Measurements from ENCODE around the gene WFDC11.
"Not testable (repeated sequence)": the region's sequence is repeated elsewhere in the genome, so short reads cannot be mapped to it uniquely, and the experiment has no call there.

The WFDC11 gene

GRCh38 chr20:45670139-45670538 lies at the start of gene WFDC11:
Gene WFDC11, minus strand, starts transcription at chr20:45670239. Its CDS starts 19,639 bp downstream, at chr20:45650600.
- DNase-seq (ENCODE audit: extremely low read depth in 1 of 2, low read depth in 1 of 2), result no peak

GRCh38 chr20:45716141-45716688 lies 46.2 kb upstream of the WFDC11 start:
- DNase-seq (ENCODE audit: extremely low read depth in 1 of 2, low read depth in 1 of 2), result not testable (repeated sequence)

GRCh38 chr20:45704969-45705637 lies 35.1 kb upstream of the WFDC11 start, which contains the start of gene WFDC10B:
Gene WFDC10B, minus strand, starts transcription at chr20:45705019. Its CDS starts 19,027 bp downstream, at chr20:45685992.
- no peak for DNase-seq (ENCODE audit: extremely low read depth in 1 of 2, low read depth in 1 of 2)

GRCh38 chr20:45701873-45702272 lies 31.8 kb upstream of the WFDC11 start, which contains the start of gene WFDC13:
Gene WFDC13, plus strand, starts transcription at chr20:45702038. Its CDS starts 86 bp downstream, at chr20:45702124.
- no peak for DNase-seq (ENCODE audit: extremely low read depth in 1 of 2, low read depth in 1 of 2)

- no peak for DNase-seq (ENCODE audit: extremely low read depth in 1 of 2, low read depth in 1 of 2)
Observed at GRCh38 chr20:45701104-45701503, 31.1 kb upstream of the WFDC11 start.

GRCh38 chr20:45695496-45695895 lies 25.5 kb upstream of the WFDC11 start:
- DNase-seq (ENCODE audit: extremely low read depth in 1 of 2, low read depth in 1 of 2), result no peak

- DNase-seq (ENCODE audit: extremely low read depth in 1 of 2, low read depth in 1 of 2), result not testable (repeated sequence)
Observed at GRCh38 chr20:45693346-45693745, 23.3 kb upstream of the WFDC11 start.

- DNase-seq (ENCODE audit: extremely low read depth in 1 of 2, low read depth in 1 of 2), result no peak
Observed at GRCh38 chr20:45685896-45686295, 15.9 kb upstream of the WFDC11 start.

GRCh38 chr20:45679650-45680049 lies 9.6 kb upstream of the WFDC11 start:
- DNase-seq (ENCODE audit: extremely low read depth in 1 of 2, low read depth in 1 of 2), result no peak

GRCh38 chr20:45672765-45673164 lies 2.7 kb upstream of the WFDC11 start:
- DNase-seq (ENCODE audit: extremely low read depth in 1 of 2, low read depth in 1 of 2), result no peak

GRCh38 chr20:45657038-45657437 lies 13.0 kb downstream of the WFDC11 start:
- DNase-seq (ENCODE audit: extremely low read depth in 1 of 2, low read depth in 1 of 2), result not testable (repeated sequence)

- not testable (repeated sequence) for DNase-seq (ENCODE audit: extremely low read depth in 1 of 2, low read depth in 1 of 2)
Observed at GRCh38 chr20:45651726-45652125, 18.3 kb downstream of the WFDC11 start.

GRCh38 chr20:45649312-45649863 lies 20.7 kb downstream of the WFDC11 start:
- DNase-seq (ENCODE audit: extremely low read depth in 1 of 2, low read depth in 1 of 2), result no peak

GRCh38 chr20:45647441-45648050 lies 22.5 kb downstream of the WFDC11 start:
- no peak for DNase-seq (ENCODE audit: extremely low read depth in 1 of 2, low read depth in 1 of 2)

- DNase-seq (ENCODE audit: extremely low read depth in 1 of 2, low read depth in 1 of 2), result no peak
Observed at GRCh38 chr20:45646875-45647274, 23.2 kb downstream of the WFDC11 start.

GRCh38 chr20:45645869-45646268 lies 24.2 kb downstream of the WFDC11 start:
- not testable (repeated sequence) for DNase-seq (ENCODE audit: extremely low read depth in 1 of 2, low read depth in 1 of 2)

GRCh38 chr20:45641076-45641475 lies 29.0 kb downstream of the WFDC11 start:
- not testable (repeated sequence) for DNase-seq (ENCODE audit: extremely low read depth in 1 of 2, low read depth in 1 of 2)

- DNase-seq (ENCODE audit: extremely low read depth in 1 of 2, low read depth in 1 of 2), result no peak
Observed at GRCh38 chr20:45639687-45640086, 30.4 kb downstream of the WFDC11 start.

- no peak for DNase-seq (ENCODE audit: extremely low read depth in 1 of 2, low read depth in 1 of 2)
Observed at GRCh38 chr20:45636513-45636912, 33.5 kb downstream of the WFDC11 start.

GRCh38 chr20:45631184-45631583 lies 38.9 kb downstream of the WFDC11 start, which contains the start of gene WFDC9:
Gene WFDC9, minus strand, starts transcription at chr20:45631284. Its CDS starts 21,103 bp downstream, at chr20:45610181.
- no peak for DNase-seq (ENCODE audit: extremely low read depth in 1 of 2, low read depth in 1 of 2)

GRCh38 chr20:45630371-45630770 lies 39.7 kb downstream of the WFDC11 start:
- no peak for DNase-seq (ENCODE audit: extremely low read depth in 1 of 2, low read depth in 1 of 2)
